Ramos (cell line): ENCODE data around the gene C11orf86.
"Not testable (repeated sequence)": the region's sequence is repeated elsewhere in the genome, so short reads cannot be mapped to it uniquely, and the experiment has no call there.

Source experiments
- in situ Hi-C: fragments of 300-500 bp; cut with MboI; formaldehyde crosslinking; loops from one replicate; pipeline ENCODE4 v1.14.3; 2022; ENCODE audit warnings: low sequenced_read_pairs; ENCODE audit not compliant: unreplicated experiment

The C11orf86 gene

GRCh38 chr11:66987924-66988637 lies 13.0 kb downstream of the C11orf86 start:
- in situ Hi-C loops = no loop called here

- in situ Hi-C loops = not testable (repeated sequence)
Observed at GRCh38 chr11:66988741-66989140, 13.6 kb downstream of the C11orf86 start.

GRCh38 chr11:66989360-66989759 lies 14.3 kb downstream of the C11orf86 start:
- in situ Hi-C loops = not testable (repeated sequence)

- in situ Hi-C loops = no loop called here
Observed at GRCh38 chr11:66992041-66992440, 16.9 kb downstream of the C11orf86 start.

GRCh38 chr11:66996609-66997273 lies 21.6 kb downstream of the C11orf86 start:
- in situ Hi-C loops = no loop called here

- in situ Hi-C loops = no loop called here
Observed at GRCh38 chr11:66999555-66999954, 24.5 kb downstream of the C11orf86 start.

GRCh38 chr11:67001332-67001731 lies 26.2 kb downstream of the C11orf86 start:
- in situ Hi-C loops = no loop called here

GRCh38 chr11:67002297-67002913 lies 27.3 kb downstream of the C11orf86 start:
- in situ Hi-C loops = no loop called here

- in situ Hi-C loops = no loop called here
Observed at GRCh38 chr11:67002921-67003411, 27.9 kb downstream of the C11orf86 start.

GRCh38 chr11:67005200-67005599 lies 30.1 kb downstream of the C11orf86 start:
- in situ Hi-C loops = not testable (repeated sequence)

GRCh38 chr11:67006029-67006884 lies 31.2 kb downstream of the C11orf86 start:
- in situ Hi-C loops = no loop called here

- in situ Hi-C loops = no loop called here
Observed at GRCh38 chr11:67007126-67007525, 32.0 kb downstream of the C11orf86 start.

- in situ Hi-C loops = no loop called here
Observed at GRCh38 chr11:67010296-67010905, 35.3 kb downstream of the C11orf86 start.

GRCh38 chr11:67013511-67014045 lies 38.5 kb downstream of the C11orf86 start:
- in situ Hi-C loops = no loop called here

GRCh38 chr11:67014343-67014742 lies 39.2 kb downstream of the C11orf86 start:
- in situ Hi-C loops = no loop called here

- in situ Hi-C loops = no loop called here
Observed at GRCh38 chr11:67015048-67015447, 39.9 kb downstream of the C11orf86 start.

- in situ Hi-C loops = no loop called here
Observed at GRCh38 chr11:67016550-67016949, 41.4 kb downstream of the C11orf86 start.

- in situ Hi-C loops = no loop called here
Observed at GRCh38 chr11:67020949-67021348, 45.8 kb downstream of the C11orf86 start.

GRCh38 chr11:67022341-67022933 lies 47.3 kb downstream of the C11orf86 start:
- in situ Hi-C loops = no loop called here
